GM19452 (cell line): ENCODE data around the gene SPDYC.
"Not testable (repeated sequence)": the region's sequence is repeated elsewhere in the genome, so short reads cannot be mapped to it uniquely, and the experiment has no call there.

Experiments
- ATAC-seq: cut with Tn5 transposase; IDR thresholded peaks from one replicate; pipeline ENCODE4 v1.9.1; 2021; ENCODE audit not compliant: unreplicated experiment

Gene SPDYC

DNA sequence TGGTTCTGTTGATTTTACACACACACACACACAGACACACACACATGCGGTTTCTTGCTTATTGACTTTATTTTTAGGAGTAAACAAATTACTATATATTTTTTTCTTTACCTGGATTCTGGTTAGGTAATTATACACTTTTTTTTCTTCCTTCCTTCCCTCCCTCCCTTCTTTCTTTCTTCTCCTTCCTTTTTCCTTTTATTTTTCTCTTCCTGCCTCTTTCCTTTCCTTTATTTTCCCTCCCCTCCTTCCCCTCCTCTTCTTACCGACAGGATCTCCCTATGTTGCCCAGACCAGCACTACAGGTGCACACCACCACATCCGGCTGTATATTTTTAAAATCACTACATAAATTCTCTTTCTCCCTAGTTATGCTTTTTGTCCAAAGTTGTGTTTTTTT, 3.1 kb upstream of the SPDYC start:
- no peak for ATAC-seq

GRCh38 chr11:65167656-65168055, 2.4 kb upstream of the SPDYC start:
- no peak for ATAC-seq

- no peak for ATAC-seq
Observed at GRCh38 chr11:65169164-65169641, 830 bp upstream of the SPDYC start.

- no peak for ATAC-seq
Observed at GRCh38 chr11:65172600-65172999, 2.6 kb downstream of the SPDYC start.

DNA sequence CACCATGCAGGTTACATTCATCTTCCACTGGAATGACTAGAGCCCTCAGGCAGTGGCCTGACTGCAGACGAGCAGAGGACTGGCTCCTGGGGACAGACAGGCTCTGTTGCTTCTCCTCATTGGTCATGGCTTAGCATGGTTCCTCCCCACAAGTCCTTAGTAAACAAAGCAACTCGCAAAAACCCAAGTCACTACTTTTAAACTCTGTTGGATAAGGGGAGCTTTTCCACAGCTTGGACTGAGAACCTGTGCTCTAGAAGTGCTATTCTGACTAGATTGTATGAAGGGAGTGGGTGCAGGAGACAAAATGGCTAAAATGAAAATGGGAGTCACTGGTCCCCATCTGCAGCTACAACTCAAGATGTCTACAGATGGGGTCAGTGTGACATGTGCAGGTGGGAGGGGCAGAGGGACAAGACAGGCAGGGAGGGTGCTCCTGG, 4.6 kb downstream of the SPDYC start:
- ATAC-seq, result not testable (repeated sequence)

DNA sequence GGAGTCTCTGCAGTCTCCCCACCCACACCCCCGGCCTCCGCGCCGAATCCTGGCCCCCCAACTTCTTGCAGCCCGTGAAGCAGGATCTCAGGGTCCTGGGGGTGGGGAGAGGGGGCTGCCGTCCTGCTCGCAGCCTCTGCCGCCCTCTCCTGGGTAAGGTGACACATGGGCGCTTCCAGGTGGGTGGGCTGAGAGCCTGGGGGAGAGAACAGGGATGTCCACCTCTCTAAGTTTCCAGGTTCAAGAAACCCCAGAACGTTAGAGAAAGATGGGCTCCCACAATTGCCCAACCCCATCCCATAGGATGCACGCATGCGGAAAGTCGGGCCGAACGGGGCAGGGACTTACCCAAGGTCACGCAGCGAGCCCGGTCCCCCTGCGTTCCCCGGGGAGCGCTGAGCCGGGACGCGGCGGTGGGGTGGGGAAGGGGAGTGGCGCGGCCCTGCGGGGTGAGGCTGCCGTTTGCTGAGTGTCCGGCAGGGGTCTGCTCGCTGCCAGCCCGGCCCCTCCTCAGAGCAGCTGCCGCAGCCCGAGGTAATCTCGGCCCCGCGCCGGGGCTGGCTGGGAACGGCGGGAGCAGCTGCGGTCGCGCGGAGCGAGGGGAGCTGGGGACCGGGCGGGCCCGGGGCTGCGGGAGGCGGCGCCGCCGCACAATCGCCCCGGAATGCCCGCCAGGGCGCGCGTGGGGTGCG, 11.0 kb downstream of the SPDYC start:
- ATAC-seq, result peak; percentile 68

DNA sequence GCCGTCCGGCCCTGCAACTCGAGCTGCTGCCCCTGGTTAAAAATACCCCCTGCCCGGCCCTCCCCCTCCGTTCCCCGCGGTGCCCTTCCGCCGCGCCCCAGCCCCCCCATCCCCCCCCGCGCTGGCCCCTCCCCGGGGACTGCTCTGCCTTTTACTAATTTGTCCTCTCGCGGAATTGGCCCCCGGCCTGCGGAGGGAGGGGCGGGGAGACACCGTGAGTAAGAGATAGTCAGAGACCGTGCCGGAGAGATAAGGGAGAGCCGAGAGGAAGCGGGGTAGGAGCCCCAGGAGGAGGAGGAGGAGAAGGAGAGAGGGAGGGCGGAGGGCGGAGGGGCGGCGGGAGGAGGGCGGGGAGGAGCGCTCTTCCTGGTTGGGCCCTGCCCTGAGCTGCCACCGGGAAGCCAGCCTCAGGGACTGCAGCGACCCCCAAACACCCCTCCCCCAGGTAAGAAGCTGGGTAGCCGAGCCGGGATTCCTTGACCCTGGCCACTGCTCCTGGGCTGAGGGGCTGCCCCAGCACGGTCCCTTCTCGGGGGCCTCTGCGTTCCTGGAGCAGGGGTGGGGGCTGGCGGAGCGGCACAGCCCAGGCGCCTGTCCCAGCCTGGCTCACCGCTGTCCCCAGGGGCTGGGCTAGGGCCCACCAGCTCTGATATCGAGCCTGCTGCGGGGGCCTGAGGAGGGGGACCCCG, 11.7 kb downstream of the SPDYC start, which contains the start of gene CAPN1:
CAPN1 (plus strand) TSS at position 360 of the 689 bp plus-strand sequence. CDS start 774 bp downstream, outside the sequence.
- ATAC-seq, result peak; percentile 21

DNA sequence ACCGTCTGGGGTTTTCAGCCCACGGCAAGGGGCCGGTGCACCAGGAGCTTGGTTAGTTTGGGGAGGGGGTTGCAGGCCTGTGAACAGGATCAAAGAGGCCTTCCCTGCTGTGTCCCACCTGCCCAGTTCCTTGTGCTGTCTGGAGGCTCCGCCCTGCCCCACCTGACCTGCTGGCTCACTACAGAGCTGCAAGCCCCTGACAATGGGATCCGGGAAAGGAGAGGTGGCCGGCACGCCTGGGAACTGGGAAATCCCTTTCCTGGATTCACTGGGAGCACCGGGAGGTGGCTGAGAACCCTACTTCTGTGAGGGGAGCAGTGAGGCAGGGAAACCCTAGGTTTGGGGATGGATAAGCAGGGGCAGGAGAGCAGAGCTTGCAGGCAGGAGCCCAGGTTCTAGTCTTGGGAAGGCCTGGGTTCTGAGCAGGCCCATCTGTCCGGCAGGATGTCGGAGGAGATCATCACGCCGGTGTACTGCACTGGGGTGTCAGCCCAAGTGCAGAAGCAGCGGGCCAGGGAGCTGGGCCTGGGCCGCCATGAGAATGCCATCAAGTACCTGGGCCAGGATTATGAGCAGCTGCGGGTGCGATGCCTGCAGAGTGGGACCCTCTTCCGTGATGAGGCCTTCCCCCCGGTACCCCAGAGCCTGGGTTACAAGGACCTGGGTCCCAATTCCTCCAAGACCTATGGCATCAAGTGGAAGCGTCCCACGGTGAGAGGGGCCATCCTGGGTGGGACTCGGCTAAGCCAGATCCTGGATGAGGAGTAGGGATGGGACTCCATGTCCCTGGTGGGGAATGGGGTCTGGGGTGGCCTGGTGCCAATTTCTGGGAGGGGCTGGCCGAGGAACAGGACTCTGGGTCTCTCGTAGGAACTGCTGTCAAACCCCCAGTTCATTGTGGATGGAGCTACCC, 12.5 kb downstream of the SPDYC start:
- ATAC-seq, result no peak

DNA sequence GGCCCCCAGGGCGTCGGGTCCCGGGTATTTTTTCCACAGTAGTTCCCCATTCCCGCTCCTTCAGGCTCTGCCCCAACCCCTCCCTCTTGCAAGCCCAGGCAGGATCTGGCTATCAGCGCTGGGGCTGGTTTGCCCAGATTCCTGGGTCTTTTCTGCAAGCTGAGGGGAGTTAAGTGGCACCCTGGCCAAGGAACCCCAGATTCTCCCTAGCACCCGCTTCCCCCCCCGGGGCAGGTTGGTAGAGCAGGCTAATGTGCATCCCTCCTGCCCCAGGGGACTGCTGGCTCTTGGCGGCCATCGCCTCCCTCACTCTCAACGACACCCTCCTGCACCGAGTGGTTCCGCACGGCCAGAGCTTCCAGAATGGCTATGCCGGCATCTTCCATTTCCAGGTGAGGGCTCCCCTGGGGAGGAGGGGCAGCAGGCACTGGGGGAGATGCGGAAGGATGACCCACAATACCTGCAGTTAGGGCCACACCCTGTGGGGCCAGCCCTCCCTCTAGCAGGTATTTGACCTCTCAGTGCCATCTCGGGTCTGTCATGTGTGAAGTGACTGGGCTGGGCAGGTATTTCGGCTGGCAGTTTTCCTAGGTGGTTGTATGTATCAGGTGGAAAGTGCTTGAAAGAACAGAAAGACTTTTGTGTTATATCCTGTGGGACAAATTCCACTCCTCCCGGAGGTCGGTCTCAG, 13.3 kb downstream of the SPDYC start:
- ATAC-seq, result no peak

DNA sequence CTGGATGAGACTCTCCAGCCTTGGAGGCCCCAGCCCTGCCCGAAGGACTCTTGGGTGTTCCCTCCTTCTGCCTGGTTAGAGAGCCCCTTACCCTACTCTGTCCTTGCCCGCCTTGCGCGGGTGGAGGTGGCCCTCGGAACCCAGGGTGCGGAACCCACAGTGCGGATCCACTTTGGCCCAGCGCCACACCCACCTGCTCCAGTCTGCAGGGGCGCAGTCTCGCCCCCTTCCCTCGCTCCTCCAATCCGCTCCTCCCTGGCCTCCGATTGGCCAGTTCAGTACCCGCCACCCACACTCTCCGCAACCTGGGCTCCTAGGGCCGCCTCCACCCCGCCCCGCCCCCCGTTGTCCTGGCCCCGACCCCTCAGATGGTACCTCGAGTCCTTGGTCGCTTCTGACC, 14.1 kb downstream of the SPDYC start:
- ATAC-seq, result no peak

- ATAC-seq, result no peak
Observed at GRCh38 chr11:65185171-65185570, 15.1 kb downstream of the SPDYC start.

GRCh38 chr11:65185869-65186341, 15.9 kb downstream of the SPDYC start:
- ATAC-seq, result no peak

- ATAC-seq, result no peak
Observed at GRCh38 chr11:65186701-65187100, 16.7 kb downstream of the SPDYC start.

DNA sequence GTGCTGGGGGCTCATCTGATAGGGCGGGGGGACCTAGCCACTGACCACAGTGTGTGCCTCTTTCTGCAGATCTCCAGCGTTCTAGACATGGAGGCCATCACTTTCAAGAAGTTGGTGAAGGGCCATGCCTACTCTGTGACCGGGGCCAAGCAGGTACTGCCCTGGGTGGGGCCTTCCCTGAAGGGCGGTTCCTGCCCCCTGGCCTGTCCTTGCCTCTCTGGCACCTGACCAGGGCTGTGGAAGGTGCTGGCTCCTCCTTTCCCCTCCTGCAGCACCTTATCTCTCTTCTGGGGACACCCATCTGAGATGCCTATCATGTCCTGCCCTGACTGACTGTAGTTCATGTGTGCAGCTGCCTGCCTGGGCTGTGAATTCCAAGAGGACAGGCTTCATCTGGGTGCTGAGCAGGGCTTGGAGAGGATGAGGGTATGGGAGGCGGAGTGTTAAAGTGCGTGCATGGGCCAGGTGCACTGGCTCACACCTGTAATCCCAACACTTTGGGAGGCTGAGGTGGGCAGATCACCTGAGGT, 17.2 kb downstream of the SPDYC start:
- ATAC-seq, result no peak

GRCh38 chr11:65187971-65188461, 18.0 kb downstream of the SPDYC start:
- ATAC-seq, result no peak

- no peak for ATAC-seq
Observed at GRCh38 chr11:65188486-65188885, 18.5 kb downstream of the SPDYC start.

DNA sequence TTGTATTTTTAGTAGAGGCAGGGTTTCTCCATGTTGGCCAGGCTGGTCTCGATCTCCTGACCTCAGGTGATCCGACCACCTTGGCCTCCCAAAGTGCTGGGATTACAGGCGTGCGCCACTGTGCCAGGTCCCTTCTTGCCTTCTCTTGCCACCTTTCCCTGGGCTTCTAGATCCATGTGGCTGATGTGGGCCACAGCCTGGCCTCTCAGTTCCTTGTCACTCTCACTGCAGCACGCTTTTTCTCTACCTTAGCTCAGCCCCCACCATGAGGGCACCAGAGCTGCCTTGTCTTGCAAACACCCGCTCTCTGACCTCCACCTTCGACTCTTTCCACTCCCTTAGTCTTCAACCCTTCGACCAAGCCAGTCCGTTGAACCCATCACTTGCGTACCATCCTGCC, 19.2 kb downstream of the SPDYC start:
- no peak for ATAC-seq

DNA sequence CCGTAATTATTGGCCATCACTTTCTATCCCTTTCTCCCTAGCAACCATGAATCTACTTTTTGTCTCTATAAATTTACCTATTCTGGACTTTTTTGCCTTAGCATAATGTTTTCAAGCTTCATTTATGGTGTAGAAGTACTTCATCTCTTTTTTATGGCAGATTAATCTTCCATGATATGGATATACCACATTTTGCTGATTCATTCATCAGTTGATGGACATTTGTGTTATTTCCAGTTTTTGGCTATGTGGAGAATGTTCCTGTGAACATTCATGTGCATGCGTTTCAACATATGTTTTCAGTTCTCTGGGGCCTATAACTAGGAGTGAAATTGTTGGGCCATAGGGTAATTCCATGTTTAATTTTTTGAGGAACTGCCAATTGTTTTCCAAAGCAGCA, 24.5 kb downstream of the SPDYC start:
- no peak for ATAC-seq

GRCh38 chr11:65204143-65204542, 34.1 kb downstream of the SPDYC start:
- ATAC-seq, result no peak
